HAP-1 (cell line): ENCODE results near the gene TCERG1L.

ENCODE experiments used
- DNase-seq, 2 experiments: peaks; one replicate each; pipeline ENCODE4 v3.0.0-alpha.2; 2016 to 2020; ENCODE audit warnings: low spot score in 2 of 2
- H3K27me3 ChIP-seq: fragments of 250-450 bp; sonication (Bioruptor Pico); 2 replicates; pipeline ENCODE4 v1.5.1; 2020; ENCODE audit warnings: low read depth, mild to moderate bottlenecking, moderate library complexity
- H3K36me3 ChIP-seq: fragments of 250-450 bp; sonication (Bioruptor Pico); replicated peaks from 2 replicates; pipeline ENCODE4 v1.5.1; 2020; ENCODE audit warnings: mild to moderate bottlenecking
- H3K4me1 ChIP-seq: fragments of 250-450 bp; sonication (Bioruptor Pico); 2 replicates; pipeline ENCODE4 v1.5.1; 2020; ENCODE audit warnings: mild to moderate bottlenecking
- H3K4me3 ChIP-seq: fragments of 250-450 bp; sonication (Bioruptor Pico); 2 replicates; pipeline ENCODE4 v1.5.1; 2020; ENCODE audit warnings: mild to moderate bottlenecking, moderate library complexity
- H3K9me3 ChIP-seq: fragments of 250-450 bp; sonication (Bioruptor Pico); 2 replicates; pipeline ENCODE4 v1.5.1; 2020; ENCODE audit warnings: mild to moderate bottlenecking, moderate library complexity
- in situ Hi-C: fragments of 300-500 bp; cut with MboI; formaldehyde crosslinking; loops from 3 replicates; pipeline ENCODE4 v1.14.3; 2020; ENCODE audit warnings: low sequenced_read_pairs, inconsistent platforms, mixed read lengths

TCERG1L gene

DNA sequence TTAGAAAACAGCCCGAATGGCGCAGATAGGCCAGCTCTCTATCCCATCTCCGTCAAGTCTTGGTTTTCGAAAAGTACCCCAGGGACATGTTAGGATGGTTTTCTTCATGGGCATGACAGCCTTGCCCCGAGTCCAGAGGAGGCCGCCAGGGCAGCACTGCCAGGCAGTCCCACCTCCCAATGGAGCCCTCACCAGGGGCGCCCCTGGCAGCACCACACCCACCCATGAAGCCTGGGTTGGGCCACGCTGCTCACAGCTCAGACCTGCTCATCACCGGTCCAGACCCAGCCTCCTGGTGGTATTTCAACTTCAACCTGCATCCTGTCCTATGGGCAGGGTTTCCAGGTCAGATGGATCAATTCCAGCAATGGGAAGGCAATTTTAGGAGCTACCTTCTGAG, 53.3 kb downstream of the TCERG1L start:
- Histone ChIP-seq H3K9me3 (no peaks in the 10 kb centered on the region), H3K4me3 (no peak overlapping the region), H3K4me1 (no peaks in the 10 kb centered on the region), H3K27me3 (no peaks in the 10 kb centered on the region), H3K36me3 (no peaks in the 10 kb centered on the region)
- no peak for DNase-seq
- in situ Hi-C loops = no loop called here

DNA sequence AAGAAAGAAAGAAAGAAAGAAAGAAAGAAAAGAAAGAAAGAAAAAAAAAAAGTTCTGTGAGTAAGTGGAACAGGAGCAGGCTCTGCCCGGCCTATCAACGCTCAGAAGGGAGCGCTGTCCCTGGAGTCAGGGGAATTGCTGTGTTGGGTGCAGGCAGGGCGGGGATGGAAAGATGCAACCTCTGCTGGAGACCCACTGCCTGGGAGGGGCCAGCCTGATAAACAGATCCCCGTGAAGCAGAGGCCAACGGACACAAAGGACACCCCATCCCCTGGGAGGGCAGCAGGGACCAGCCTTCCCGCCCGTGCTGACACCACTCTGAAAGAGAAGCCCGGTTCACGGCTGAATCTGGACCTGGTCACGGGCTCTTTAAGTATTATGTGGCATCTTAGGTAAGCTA, 54.5 kb downstream of the TCERG1L start:
- H3K9me3 ChIP-seq = no peaks in the 10 kb centered on the region
- no peak overlapping the region for H3K4me3 ChIP-seq
- H3K36me3 ChIP-seq = no peaks in the 10 kb centered on the region
- in situ Hi-C loops = no loop called here
- no peak for DNase-seq
- no peaks in the 10 kb centered on the region for H3K27me3 ChIP-seq
- H3K4me1 ChIP-seq = no peaks in the 10 kb centered on the region

DNA sequence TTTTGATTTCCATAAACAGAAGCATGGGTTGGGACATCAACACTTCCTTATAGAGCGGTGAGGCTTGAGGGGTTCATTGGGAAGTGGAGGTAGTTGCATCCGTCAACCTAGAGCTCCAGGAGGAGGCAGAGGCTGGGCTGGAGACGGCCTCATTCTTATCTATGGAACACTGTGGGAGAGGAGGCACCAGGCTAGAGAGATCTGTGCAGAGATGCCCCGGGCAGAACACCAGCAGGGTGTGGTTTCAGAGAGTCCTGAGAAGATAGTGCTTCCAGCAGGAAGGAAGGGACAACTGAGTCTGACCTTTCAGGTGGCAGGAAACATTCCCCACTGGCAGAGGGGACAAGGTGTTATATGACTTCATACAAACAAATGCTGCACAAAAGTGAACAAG, 56.7 kb downstream of the TCERG1L start:
- Histone ChIP-seq H3K36me3 (no peaks in the 10 kb centered on the region), H3K27me3 (no peaks in the 10 kb centered on the region), H3K4me1 (no peaks in the 10 kb centered on the region), H3K9me3 (no peaks in the 10 kb centered on the region), H3K4me3 (no peak overlapping the region)
- DNase-seq = no peak
- in situ Hi-C loops = no loop called here

DNA sequence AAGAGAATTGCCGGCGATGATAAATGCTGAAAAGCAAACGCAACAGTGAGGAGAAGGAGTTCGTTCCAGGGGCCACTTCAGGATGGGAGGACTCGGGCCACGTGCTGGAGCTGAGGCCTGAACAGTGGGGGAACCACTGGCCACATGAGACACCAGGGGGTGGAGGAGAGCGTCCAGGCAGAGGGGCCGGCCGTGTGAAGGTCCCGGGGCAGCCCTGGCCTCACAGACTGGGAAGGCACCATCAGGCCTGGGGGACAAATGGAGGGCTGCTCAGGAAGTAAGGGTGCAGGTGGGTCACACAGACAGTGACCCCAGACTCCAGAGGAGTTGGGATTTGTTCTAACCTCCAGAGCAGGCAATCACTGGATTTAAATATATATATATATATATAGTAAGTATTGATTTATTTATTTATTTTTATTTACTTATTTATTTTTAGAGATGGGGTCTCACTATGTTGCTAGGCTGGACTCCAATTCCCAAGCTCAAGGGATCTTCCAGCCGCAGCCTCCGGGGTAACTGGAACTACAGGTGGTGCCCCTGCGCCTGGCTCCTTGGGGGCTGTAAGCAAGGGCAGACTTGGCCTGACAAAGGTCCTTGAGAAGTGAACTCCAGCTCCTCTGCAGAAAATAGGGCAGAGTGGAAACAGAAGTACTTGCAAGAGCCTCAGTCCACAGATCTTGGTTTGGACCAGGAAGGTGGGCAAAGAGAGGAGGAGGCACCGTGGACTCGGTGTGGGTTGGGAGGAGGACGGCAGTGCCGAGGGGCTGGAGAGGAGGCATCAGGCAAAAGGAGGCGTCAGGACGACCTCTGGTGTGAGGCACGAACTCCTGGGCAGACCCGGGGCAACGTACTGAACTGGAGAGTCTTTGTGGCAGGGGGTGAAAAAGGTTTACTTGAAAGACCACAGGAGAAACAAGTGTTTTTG, 57.3 kb downstream of the TCERG1L start:
- H3K4me3 ChIP-seq = no peak overlapping the region
- H3K9me3 ChIP-seq = no peaks in the 10 kb centered on the region
- H3K4me1 ChIP-seq = no peaks in the 10 kb centered on the region
- no peaks in the 10 kb centered on the region for H3K36me3 ChIP-seq
- DNase-seq = no peak
- H3K27me3 ChIP-seq = no peaks in the 10 kb centered on the region
- in situ Hi-C loops = no loop called here

DNA sequence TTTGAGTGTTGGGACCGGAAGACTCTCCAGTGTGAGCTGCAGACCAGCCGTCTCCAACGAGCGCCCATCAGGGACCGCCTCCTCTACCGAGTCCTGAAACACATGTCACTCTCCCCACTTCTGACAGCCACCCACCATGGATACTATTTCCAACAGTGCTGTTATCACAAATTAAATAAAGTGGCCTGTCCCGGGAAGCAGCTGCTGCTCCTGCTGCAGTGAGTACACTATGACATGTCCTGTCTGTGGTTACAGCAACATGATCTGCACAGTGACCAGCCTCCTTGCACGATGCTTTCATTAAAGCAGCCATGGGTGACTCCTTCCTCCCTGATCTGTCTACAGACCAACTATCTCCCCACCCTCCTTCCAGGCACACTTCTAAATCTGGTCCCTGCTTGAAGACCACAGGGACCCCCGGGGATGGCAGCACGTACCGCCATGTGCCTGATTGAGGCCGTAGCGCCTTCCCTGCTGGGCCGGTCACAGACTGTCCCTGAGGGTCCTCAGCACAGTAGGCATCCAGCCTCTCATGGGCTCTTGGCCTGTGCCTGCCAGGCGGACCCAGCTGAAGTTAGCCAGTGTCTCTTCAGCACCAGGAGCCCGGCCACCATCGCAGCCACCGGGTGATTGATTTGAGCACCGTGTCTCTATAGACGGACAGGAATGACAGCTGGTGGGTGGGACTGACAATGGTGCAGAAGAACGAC, 58.8 kb downstream of the TCERG1L start:
- H3K9me3 ChIP-seq = no peaks in the 10 kb centered on the region
- DNase-seq = no peak
- H3K4me1 ChIP-seq = no peaks in the 10 kb centered on the region
- H3K27me3 ChIP-seq = no peaks in the 10 kb centered on the region
- H3K4me3 ChIP-seq = no peak overlapping the region
- in situ Hi-C loops = no loop called here
- no peaks in the 10 kb centered on the region for H3K36me3 ChIP-seq

DNA sequence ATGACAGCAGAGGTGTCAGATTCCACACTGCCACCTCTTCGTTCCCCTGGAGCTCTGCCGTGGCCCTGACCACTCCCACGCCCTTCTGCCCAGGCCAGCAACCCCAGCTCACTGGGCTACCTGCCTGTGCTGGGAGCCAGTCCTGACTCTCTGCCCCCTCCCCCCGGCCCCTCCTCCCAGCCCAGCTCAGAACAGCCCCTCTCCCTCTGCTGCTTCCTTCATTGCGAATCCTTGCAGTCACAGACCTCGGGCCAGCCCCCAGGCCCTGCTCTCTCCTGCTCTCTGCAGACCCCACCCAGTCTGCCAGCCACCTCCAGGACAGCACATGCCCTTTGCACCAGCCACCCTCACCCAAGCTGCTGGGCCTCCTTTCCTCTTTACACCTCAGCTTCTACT, 60.4 kb downstream of the TCERG1L start:
- no peaks in the 10 kb centered on the region for H3K9me3 ChIP-seq
- no peak for DNase-seq
- no peaks in the 10 kb centered on the region for H3K36me3 ChIP-seq
- no peaks in the 10 kb centered on the region for H3K27me3 ChIP-seq
- H3K4me1 ChIP-seq = no peaks in the 10 kb centered on the region
- in situ Hi-C loops = no loop called here
- no peak overlapping the region for H3K4me3 ChIP-seq

DNA sequence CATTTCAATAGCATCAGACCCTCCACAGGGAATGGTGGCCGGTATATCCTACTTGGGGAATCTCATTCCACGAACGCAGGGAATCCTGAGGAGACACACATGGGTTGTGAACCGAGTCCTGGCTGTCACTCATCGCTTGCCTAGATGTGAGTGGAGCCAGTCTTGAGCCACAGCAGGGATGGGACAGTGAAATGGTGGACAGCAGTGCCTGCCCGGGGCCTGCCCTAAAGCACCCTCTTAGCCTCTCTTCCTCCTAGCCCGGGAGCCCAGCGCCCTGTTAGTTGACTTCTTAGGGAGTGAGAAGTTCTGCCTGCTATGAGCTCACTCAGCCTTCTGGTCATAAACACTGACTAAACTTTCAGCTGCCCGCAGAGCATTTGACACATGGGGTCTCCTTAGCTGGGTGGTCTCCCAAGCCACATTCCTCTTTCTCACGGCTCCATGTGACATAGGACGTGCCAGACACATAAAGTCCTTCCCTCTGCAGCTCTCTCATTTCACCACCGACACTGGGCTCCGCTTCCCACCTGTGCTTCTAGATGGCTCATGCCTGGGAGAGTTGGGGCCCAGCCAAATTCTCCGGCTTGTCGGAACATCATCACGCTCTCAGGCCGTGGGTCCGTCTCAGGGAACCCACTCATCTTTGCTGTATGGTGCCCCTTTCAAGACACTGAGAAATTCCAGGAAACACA, 60.9 kb downstream of the TCERG1L start:
- Histone ChIP-seq H3K9me3 (no peaks in the 10 kb centered on the region), H3K4me1 (no peaks in the 10 kb centered on the region), H3K36me3 (no peaks in the 10 kb centered on the region), H3K4me3 (no peak overlapping the region), H3K27me3 (no peaks in the 10 kb centered on the region)
- no peak for DNase-seq
- in situ Hi-C loops = no loop called here

DNA sequence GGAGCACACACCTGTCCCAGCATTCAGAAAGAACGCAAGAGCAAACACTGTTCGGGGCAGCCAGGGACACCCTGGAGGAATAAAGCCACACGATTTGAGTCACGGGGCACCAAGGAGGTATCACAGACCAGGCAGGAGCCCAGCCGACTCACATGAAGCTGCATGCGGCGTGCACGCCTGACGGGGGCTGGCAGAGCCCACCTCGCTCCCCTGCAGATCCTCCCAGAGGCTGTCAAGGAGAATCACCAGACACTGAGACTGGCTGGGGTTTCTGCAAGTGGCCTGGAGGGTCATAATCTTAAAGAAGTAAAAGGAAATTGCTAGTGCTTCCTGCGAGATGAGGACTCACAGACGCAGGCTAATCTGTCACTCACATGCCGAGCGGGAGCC, 61.6 kb downstream of the TCERG1L start:
- no peaks in the 10 kb centered on the region for H3K36me3 ChIP-seq
- no peak for DNase-seq
- H3K27me3 ChIP-seq = no peaks in the 10 kb centered on the region
- H3K4me3 ChIP-seq = no peak overlapping the region
- in situ Hi-C loops = no loop called here
- no peaks in the 10 kb centered on the region for H3K9me3 ChIP-seq
- no peaks in the 10 kb centered on the region for H3K4me1 ChIP-seq

DNA sequence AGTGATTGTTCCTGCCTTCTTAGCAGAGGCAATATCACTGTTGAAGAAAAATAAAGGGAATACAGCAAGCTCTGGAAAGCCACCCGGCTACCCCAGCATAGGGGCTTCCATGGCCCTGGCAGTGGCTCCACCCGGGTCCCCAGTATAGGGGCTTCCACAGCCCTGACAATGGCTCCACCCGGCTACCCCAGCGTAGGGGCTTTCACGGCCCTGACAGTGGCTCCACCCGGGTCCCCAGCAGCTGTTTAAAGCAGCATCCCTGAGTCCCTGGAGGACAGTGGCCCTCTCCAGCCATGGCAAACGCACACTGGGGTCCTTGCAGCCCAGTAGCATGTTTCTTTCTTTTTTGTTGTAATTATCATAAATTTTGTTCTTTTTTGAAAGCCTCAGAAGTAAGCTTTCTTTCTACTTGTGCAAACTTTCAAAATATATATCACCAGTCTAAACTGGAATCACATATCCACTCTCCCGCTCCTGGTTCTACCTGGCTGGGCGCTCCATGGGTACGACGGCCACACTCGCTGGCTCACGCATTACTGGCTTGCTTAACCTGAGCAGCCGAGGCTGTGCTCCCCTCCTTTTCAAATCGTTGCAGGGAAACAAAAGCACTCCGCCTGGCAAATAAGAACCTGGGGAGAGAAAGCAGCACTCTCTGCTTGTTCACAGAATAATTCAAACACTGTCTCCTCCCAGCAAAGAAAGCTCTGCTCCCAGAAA, 62.1 kb downstream of the TCERG1L start:
- no peak overlapping the region for H3K4me3 ChIP-seq
- H3K9me3 ChIP-seq = no peaks in the 10 kb centered on the region
- H3K4me1 ChIP-seq = no peaks in the 10 kb centered on the region
- H3K27me3 ChIP-seq = no peaks in the 10 kb centered on the region
- in situ Hi-C loops = no loop called here
- H3K36me3 ChIP-seq = no peaks in the 10 kb centered on the region
- DNase-seq = no peak

DNA sequence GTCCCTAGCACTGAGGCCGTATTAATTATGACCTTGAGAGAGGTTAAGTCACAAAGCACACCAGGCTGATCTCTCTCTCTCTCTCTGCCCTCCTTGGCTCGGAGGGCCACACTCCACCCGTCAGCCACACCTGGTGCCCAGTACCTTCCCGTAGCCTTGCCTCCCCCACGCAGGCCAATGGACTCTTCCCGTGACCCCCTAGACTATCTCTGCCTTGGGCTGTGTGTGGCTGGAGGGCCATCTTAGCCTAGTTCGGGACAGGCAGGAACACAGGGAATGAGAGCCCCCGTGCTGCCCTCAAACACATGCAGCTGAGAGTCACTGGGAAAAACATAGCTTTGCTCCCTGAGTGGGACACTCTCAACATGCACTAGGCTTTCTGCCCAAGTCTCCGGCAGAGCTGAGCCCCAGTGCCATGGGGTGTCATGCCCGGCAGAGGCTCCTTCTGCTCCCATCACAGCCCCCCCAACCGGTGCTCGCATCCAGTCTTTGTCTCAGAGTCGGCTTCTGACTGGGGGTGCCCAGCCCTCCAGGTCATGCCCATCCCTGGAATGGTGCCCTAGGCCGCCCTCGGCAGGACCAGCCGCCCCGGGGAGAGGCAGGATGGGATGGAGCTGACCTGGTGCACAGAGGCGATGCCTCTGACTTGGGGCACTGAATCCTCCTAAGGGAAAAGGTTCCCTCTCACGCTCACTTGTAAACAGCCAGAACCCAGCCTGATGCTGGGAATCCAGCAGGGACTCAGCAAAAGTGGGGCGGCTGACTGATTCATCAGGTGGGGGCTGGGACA, 63.0 kb downstream of the TCERG1L start:
- Histone ChIP-seq H3K4me3 (no peak overlapping the region), H3K9me3 (no peaks in the 10 kb centered on the region), H3K4me1 (no peaks in the 10 kb centered on the region), H3K27me3 (no peaks in the 10 kb centered on the region), H3K36me3 (no peaks in the 10 kb centered on the region)
- in situ Hi-C loops = no loop called here
- no peak for DNase-seq

DNA sequence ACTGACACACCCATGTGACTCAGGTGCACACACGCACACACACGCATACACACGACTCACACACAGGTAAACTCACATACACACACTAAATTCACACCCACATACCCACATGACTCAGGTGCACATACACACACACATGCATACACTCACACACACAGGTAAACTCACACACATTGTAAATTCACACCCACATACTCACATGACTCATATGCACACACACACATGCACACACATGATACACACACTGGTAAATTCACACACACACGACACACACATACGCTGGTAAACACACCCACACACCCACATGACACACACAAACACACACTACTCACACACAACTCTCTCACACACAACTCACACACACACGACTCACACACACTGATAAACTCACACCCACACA, 63.6 kb downstream of the TCERG1L start:
- no peaks in the 10 kb centered on the region for H3K36me3 ChIP-seq
- H3K9me3 ChIP-seq = no peaks in the 10 kb centered on the region
- no peaks in the 10 kb centered on the region for H3K4me1 ChIP-seq
- in situ Hi-C loops = no loop called here
- no peak for DNase-seq
- no peak overlapping the region for H3K4me3 ChIP-seq
- H3K27me3 ChIP-seq = no peaks in the 10 kb centered on the region

DNA sequence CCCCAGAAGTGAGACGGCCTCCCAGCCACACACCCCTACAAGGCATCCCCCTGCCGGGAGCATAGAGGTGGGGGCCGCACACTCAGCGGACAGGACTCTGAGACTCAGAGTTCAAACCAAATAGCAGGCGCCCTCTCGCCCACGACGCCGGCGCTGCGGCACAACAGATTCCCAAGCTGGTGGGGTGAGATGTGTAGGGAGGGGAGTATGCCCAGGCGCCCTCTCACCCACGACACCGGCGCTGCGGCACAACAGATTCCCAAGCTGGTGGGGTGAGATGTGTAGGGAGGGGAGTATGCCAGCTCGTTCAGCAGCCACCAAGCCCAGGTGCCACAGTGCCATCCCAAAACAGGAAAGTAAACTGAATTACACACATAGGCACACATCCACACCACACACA, 64.7 kb downstream of the TCERG1L start:
- no peaks in the 10 kb centered on the region for H3K27me3 ChIP-seq
- H3K4me3 ChIP-seq = no peak overlapping the region
- in situ Hi-C loops = no loop called here
- no peaks in the 10 kb centered on the region for H3K9me3 ChIP-seq
- H3K4me1 ChIP-seq = no peaks in the 10 kb centered on the region
- H3K36me3 ChIP-seq = no peaks in the 10 kb centered on the region
- no peak for DNase-seq

DNA sequence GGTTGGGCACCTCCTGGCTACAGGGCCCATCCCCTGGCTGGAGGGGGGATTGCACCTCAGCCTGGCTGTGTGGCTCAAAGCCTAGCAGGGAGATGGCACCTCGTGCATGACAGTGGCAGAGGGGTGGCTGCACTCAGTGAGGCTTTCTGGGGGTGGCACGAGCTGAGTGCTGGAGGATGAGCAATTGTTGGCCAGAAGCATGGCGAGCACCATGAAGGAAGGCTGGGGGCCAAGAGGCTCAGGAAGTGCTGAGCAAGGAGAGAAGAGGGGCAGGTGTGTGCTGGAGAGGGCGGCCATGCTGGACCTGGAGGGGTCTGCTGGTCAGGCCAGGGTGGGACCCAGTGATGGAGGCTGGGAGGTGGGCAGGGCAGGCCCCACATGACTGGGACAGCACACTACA, 65.4 kb downstream of the TCERG1L start:
- H3K9me3 ChIP-seq = no peaks in the 10 kb centered on the region
- no peaks in the 10 kb centered on the region for H3K36me3 ChIP-seq
- in situ Hi-C loops = no loop called here
- H3K27me3 ChIP-seq = no peaks in the 10 kb centered on the region
- H3K4me1 ChIP-seq = no peaks in the 10 kb centered on the region
- H3K4me3 ChIP-seq = no peak overlapping the region
- DNase-seq = no peak
